Smooth muscle cell (in vitro differentiated cells): ENCODE data around the gene PAX5. TPM values are rescaled to one million over a fixed set of nuclear protein-coding genes. Genes with fewer than 3 reads are reported as not detected.

Experiments
- DNase-seq: peaks from one replicate; lab custom pipeline; 2025; ENCODE audit not compliant: unreplicated experiment; lab: John Stamatoyannopoulos, UW
- H2AFZ ChIP-seq: fragments of 200-600 bp; sonication (generic); 2 replicates; pipeline ENCODE4 v1.6.0; 2016; ENCODE audit warnings: antibody characterized with exemption, low read depth, mild to moderate bottlenecking
- H3F3A ChIP-seq: fragments of 200-600 bp; sonication (generic); 2 replicates; pipeline ENCODE4 v1.6.0; 2017; ENCODE audit warnings: antibody characterized with exemption, low read depth
- H3K27ac ChIP-seq: fragments of 200-600 bp; sonication (generic); 2 replicates; pipeline ENCODE4 v1.5.1; 2016; ENCODE audit warnings: low read depth, mild to moderate bottlenecking
- H3K27me3 ChIP-seq: fragments of 200-600 bp; sonication (generic); 2 replicates; pipeline ENCODE4 v1.6.1; 2016; ENCODE audit warnings: low read depth, mild to moderate bottlenecking
- H3K36me3 ChIP-seq: fragments of 200-600 bp; sonication (generic); 2 replicates; pipeline ENCODE4 v1.5.1; 2016; ENCODE audit warnings: low read depth
- H3K4me1 ChIP-seq: fragments of 200-600 bp; sonication (generic); 2 replicates; pipeline ENCODE4 v1.5.1; 2016; ENCODE audit warnings: low read depth
- H3K4me2 ChIP-seq: fragments of 200-600 bp; sonication (generic); 2 replicates; pipeline ENCODE4 v1.6.0; 2016; ENCODE audit warnings: mild to moderate bottlenecking
- H3K4me3 ChIP-seq: fragments of 200-600 bp; sonication (generic); 2 replicates; pipeline ENCODE4 v1.5.1; 2016; ENCODE audit warnings: mild to moderate bottlenecking
- H3K79me2 ChIP-seq: fragments of 200-600 bp; sonication (generic); 2 replicates; pipeline ENCODE4 v1.6.0; 2016; ENCODE audit warnings: low read depth, mild to moderate bottlenecking
- H3K9ac ChIP-seq: fragments of 200-600 bp; sonication (generic); 2 replicates; pipeline ENCODE4 v1.6.0; 2016; ENCODE audit warnings: low read depth
- H3K9me3 ChIP-seq: fragments of 200-600 bp; sonication (generic); replicated peaks from 2 replicates; pipeline ENCODE4 v1.5.1; 2016; ENCODE audit warnings: low read depth
- H4K20me1 ChIP-seq: fragments of 200-600 bp; sonication (generic); 2 replicates; pipeline ENCODE4 v1.6.0; 2016; ENCODE audit warnings: low read depth
- CTCF ChIP-seq: fragments of 200-600 bp; sonication (generic); IDR thresholded peaks from 2 replicates; pipeline ENCODE4 v1.5.1; 2017; ENCODE audit warnings: borderline replicate concordance, mild to moderate bottlenecking, antibody characterized with exemption; ENCODE audit not compliant: insufficient read depth, poor library complexity, severe bottlenecking
- WGBS: methylation state at CpG from one replicate; pipeline ENCODE4 v1.1.7; 2016; ENCODE audit warnings: low lambda C conversion rate; 5-methylcytosine and 5-hydroxymethylcytosine counted together
- polyA plus RNA-seq: library from polyadenylated mRNA; unstranded; fragments of >200 nt; fragmentation: Nextera tagmentation; extraction: Ambion mirVana; gene quantifications from 2 replicates; pipeline ENCODE4 v1.2.1, GENCODE V29; 2016
- total RNA-seq: library from RNA; depleted of rRNA; stranded (reverse); fragments of >200 nt; gene quantifications from 2 replicates; pipeline ENCODE4 v1.2.3, GENCODE V29; 2014

The PAX5 gene
- total and polyA plus RNA-seq, 2 experiments from 2014 or later: 0.09 TPM; not detected in 1

- TF ChIP-seq CTCF: no peak
- H3K9me3 ChIP-seq: no peaks in the 10 kb centered on the region
- DNase-seq: no peak
- H3K4me1 ChIP-seq: no peaks in the 10 kb centered on the region
- no peak overlapping the region for H3K4me2 ChIP-seq
- 59% methylated on average over 4 of the region's 4 CpGs for WGBS
- H3K79me2 ChIP-seq: no peaks in the 10 kb centered on the region
- H3K9ac ChIP-seq: no peak overlapping the region
- no peak overlapping the region for H2AFZ ChIP-seq
- no peaks in the 10 kb centered on the region for H3K36me3 ChIP-seq
- no peak overlapping the region for H3K4me3 ChIP-seq
- H3K27me3 ChIP-seq: peaks cover 46% of the 10 kb centered on the region
- H4K20me1 ChIP-seq: no peaks in the 10 kb centered on the region
- no peak overlapping the region for H3K27ac ChIP-seq
- H3F3A ChIP-seq: no peaks in the 10 kb centered on the region
Measured at GRCh38 chr9:36950389-36950788, 83.7 kb downstream of the PAX5 start.

- Histone ChIP-seq H3K4me3 (no peak overlapping the region), H3K27ac (no peak overlapping the region), H3K4me2 (no peak overlapping the region), H3F3A (no peaks in the 10 kb centered on the region), H3K4me1 (no peaks in the 10 kb centered on the region), H3K27me3 (peaks cover 38% of the 10 kb centered on the region), H3K9ac (no peak overlapping the region), H4K20me1 (no peaks in the 10 kb centered on the region), H3K36me3 (no peaks in the 10 kb centered on the region), H3K79me2 (no peaks in the 10 kb centered on the region), H2AFZ (no peak overlapping the region), H3K9me3 (no peaks in the 10 kb centered on the region)
- TF ChIP-seq CTCF: no peak
- DNase-seq: no peak
- WGBS: 61% methylated on average over 6 of the region's 6 CpGs
Measured at GRCh38 chr9:36949466-36949865, 84.6 kb downstream of the PAX5 start.

- Histone ChIP-seq H3K4me1 (no peaks in the 10 kb centered on the region), H3K4me2 (no peak overlapping the region), H3K27me3 (peaks cover 29% of the 10 kb centered on the region), H3F3A (no peaks in the 10 kb centered on the region), H3K27ac (no peak overlapping the region), H3K4me3 (no peak overlapping the region), H4K20me1 (no peaks in the 10 kb centered on the region), H2AFZ (no peak overlapping the region), H3K79me2 (no peaks in the 10 kb centered on the region), H3K9me3 (no peaks in the 10 kb centered on the region), H3K36me3 (no peaks in the 10 kb centered on the region), H3K9ac (no peak overlapping the region)
- TF ChIP-seq CTCF: no peak
- 87% methylated on average over 13 of the region's 13 CpGs for WGBS
- no peak for DNase-seq
Measured at GRCh38 chr9:36948051-36948450, 86.0 kb downstream of the PAX5 start.

- 66% methylated on average over 5 of the region's 5 CpGs for WGBS
- no peaks in the 10 kb centered on the region for H3K9me3 ChIP-seq
- no peak for DNase-seq
- H3K79me2 ChIP-seq: no peaks in the 10 kb centered on the region
- H3K9ac ChIP-seq: no peak overlapping the region
- peaks cover 24% of the 10 kb centered on the region for H3K27me3 ChIP-seq
- H4K20me1 ChIP-seq: no peaks in the 10 kb centered on the region
- no peaks in the 10 kb centered on the region for H3K4me1 ChIP-seq
- no peak overlapping the region for H3K4me3 ChIP-seq
- H3K36me3 ChIP-seq: no peaks in the 10 kb centered on the region
- TF ChIP-seq CTCF: no peak
- no peak overlapping the region for H3K4me2 ChIP-seq
- H3K27ac ChIP-seq: no peak overlapping the region
- H3F3A ChIP-seq: no peaks in the 10 kb centered on the region
- no peak overlapping the region for H2AFZ ChIP-seq
Measured at GRCh38 chr9:36946653-36947052, 87.4 kb downstream of the PAX5 start.
